Thoracic aorta (tissue), 2 donors: ENCODE data around the gene MLLT10. TPM values are rescaled to one million over a fixed set of nuclear protein-coding genes. Genes with fewer than 3 reads are reported as not detected.

Experiments
- ATAC-seq: fragments of 150-250 bp; one replicate; pipeline ENCODE4 v1.8.0; 2017; ENCODE audit warnings: low read depth; ENCODE audit not compliant: insufficient number of reproducible peaks, low FRiP score
- DNase-seq: peaks from one replicate; pipeline ENCODE4 v3.0.0-alpha.2; 2020; ENCODE audit warnings: low spot score
- H3K27ac ChIP-seq, 2 donors: fragments of 200-600 bp; sonication (generic); 1 replicate in 1 of 2; 2 replicates in 1 of 2; pipeline ENCODE4 v1.5.1; 2016; ENCODE audit warnings: mild to moderate bottlenecking in 2 of 2, moderate library complexity in 2 of 2
- H3K27me3 ChIP-seq: fragments of 200-600 bp; sonication (generic); replicated peaks from 2 replicates; pipeline ENCODE4 v1.6.0; 2016; ENCODE audit warnings: mild to moderate bottlenecking; ENCODE audit not compliant: insufficient read depth
- H3K36me3 ChIP-seq: fragments of 200-600 bp; sonication (generic); one replicate; pipeline ENCODE4 v1.5.1; 2016
- H3K4me1 ChIP-seq, 2 donors: fragments of 200-600 bp; sonication (generic); 1 replicate in 1 of 2; 2 replicates in 1 of 2; pipeline versions ENCODE4 v1.5.1 to v1.6.0; 2016; ENCODE audit warnings: low read depth in 2 of 2, mild to moderate bottlenecking in 1 of 2; ENCODE audit not compliant: control insufficient read depth in 1 of 2
- H3K4me3 ChIP-seq: fragments of 200-600 bp; sonication (generic); 2 replicates; pipeline ENCODE4 v1.5.1; 2016; ENCODE audit warnings: mild to moderate bottlenecking
- H3K9me3 ChIP-seq: fragments of 200-600 bp; sonication (generic); 2 replicates; pipeline ENCODE4 v1.5.1; 2016
- CTCF ChIP-seq: fragments of 200-600 bp; sonication (generic); IDR thresholded peaks from one replicate; pipeline ENCODE4 v1.5.1; 2019; ENCODE audit warnings: antibody characterized with exemption
- total RNA-seq, 2 donors: library from RNA; depleted of rRNA; stranded (reverse); fragments of >200 nt; gene quantifications; one replicate each; pipeline versions ENCODE4 v1.1.0 to v1.2.3, GENCODE V29; 2016

Gene MLLT10
- total RNA-seq, 2 donors from 2014 or later, result 35.1 to 54.7 TPM

- H3K4me3 ChIP-seq, result no peak overlapping the region
Measured at GRCh38 chr10:21520949-21521348, 13.1 kb upstream of the MLLT10 start.

GRCh38 chr10:21521751-21522533, 12.1 kb upstream of the MLLT10 start:
- peaks cover 6 to 35% of the 10 kb centered on the region in 2 donors for H3K4me1 ChIP-seq
- TF ChIP-seq CTCF, result no peak
- DNase-seq (no peak), ATAC-seq (no peak)
- H3K27ac ChIP-seq, result no peak overlapping the region
- H3K27me3 ChIP-seq, result no peaks in the 10 kb centered on the region
- no peaks in the 10 kb centered on the region for H3K9me3 ChIP-seq
- no peaks in the 10 kb centered on the region for H3K36me3 ChIP-seq
- no peak overlapping the region for H3K4me3 ChIP-seq

More at GRCh38 chr10:21520949-21521348, 13.1 kb upstream of the MLLT10 start:
- no peaks in the 10 kb centered on the region for H3K27me3 ChIP-seq
- DNase-seq (no peak), ATAC-seq (no peak)
- no peaks in the 10 kb centered on the region for H3K9me3 ChIP-seq
- peak overlapping the region; percentile 40 to 42 for H3K27ac ChIP-seq
- peaks cover 7 to 37% of the 10 kb centered on the region in 2 donors for H3K4me1 ChIP-seq
- no peak for TF ChIP-seq CTCF
- no peaks in the 10 kb centered on the region for H3K36me3 ChIP-seq

- Histone ChIP-seq H3K36me3 (no peaks in the 10 kb centered on the region), H3K4me1 (peaks cover 6 to 32% of the 10 kb centered on the region in 2 donors), H3K4me3 (no peak overlapping the region), H3K9me3 (no peaks in the 10 kb centered on the region), H3K27ac (peak overlapping the region in 1 of 2 donors; percentile 13), H3K27me3 (no peaks in the 10 kb centered on the region)
- DNase-seq (no peak), ATAC-seq (no peak)
- TF ChIP-seq CTCF, result no peak
Measured at GRCh38 chr10:21522631-21523406, 11.2 kb upstream of the MLLT10 start.

- Histone ChIP-seq H3K4me1 (peaks cover 9 to 24% of the 10 kb centered on the region in 2 donors), H3K27me3 (no peaks in the 10 kb centered on the region), H3K27ac (peak overlapping the region in 1 of 2 donors; percentile 97), H3K36me3 (no peaks in the 10 kb centered on the region), H3K4me3 (peak overlapping the region; percentile 83), H3K9me3 (no peaks in the 10 kb centered on the region)
- DNase-seq (no peak), ATAC-seq (no peak)
- TF ChIP-seq CTCF, result no peak
Measured at GRCh38 chr10:21523557-21524008, 10.4 kb upstream of the MLLT10 start.

GRCh38 chr10:21524131-21524525, 9.9 kb upstream of the MLLT10 start:
- peak overlapping the region; percentile 93 to 97 for H3K27ac ChIP-seq
- no peak for TF ChIP-seq CTCF
- H3K4me1 ChIP-seq, result peaks cover 10 to 20% of the 10 kb centered on the region in 2 donors

More at GRCh38 chr10:21524131-21524525, 9.9 kb upstream of the MLLT10 start:
- Histone ChIP-seq H3K9me3 (no peaks in the 10 kb centered on the region), H3K36me3 (no peaks in the 10 kb centered on the region), H3K4me3 (peak overlapping the region; percentile 83), H3K27me3 (no peaks in the 10 kb centered on the region)
- DNase-seq (no peak), ATAC-seq (no peak)
